Measurements from ENCODE around the gene ZNF385B.
"Not testable (repeated sequence)": the region's sequence is repeated elsewhere in the genome, so short reads cannot be mapped to it uniquely, and the experiment has no call there.

Gene ZNF385B

DNA sequence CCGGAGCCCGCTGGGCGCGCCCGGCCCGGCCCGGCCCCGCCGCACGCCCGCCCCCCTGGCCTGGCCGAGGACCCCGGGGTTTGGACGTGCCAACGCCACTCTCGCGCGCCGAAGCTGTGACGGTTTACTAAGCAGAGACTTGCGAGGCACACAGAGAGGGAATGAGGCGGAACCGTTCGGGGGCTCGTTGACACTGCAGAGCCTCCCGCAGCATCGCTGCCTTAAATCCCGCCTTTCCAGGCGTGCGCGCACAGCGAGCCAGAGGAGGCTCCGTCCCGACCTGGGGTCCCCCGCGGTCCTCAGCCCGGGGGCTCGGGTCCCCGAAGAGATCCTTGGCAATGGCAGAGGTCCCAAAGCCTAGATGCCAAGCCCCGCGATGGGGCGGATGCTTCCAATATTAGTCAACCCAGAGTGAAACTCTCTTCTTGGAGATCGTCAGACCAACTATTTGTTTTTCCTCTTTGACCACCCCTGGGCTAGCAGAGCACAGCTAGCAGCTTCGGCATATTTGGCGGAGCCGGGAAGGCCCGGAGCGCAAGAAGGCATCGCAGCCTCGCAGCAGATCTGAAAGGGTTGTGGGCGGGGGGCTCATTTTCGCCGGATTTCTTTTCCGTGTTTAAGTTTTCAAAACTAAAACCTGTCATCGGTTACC lies at the start of gene ZNF385B:
TSS of gene ZNF385B (minus strand) at position 197 of the 652 bp plus-strand sequence.
- peak; percentile 38 for DNase-seq

DNA sequence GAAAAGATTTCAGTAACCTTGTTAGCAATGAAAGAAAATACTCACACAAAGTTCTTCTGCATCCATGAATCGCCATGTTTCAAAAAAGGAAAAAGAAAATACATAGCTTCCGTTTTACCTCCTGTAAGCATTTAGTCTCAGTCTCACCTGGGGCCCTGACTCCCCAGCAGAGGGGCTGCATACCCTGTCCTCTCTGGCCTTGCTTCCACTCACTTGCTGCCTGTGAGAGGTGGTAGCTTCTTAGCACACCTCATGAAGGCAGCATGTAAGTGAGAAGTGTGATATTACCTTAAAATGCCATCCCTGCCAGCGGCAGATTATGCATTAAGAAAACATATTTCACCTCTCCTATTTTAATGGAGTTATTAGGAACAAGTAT lies 49.3 kb upstream of the ZNF385B start:
- no peak for DNase-seq

DNA sequence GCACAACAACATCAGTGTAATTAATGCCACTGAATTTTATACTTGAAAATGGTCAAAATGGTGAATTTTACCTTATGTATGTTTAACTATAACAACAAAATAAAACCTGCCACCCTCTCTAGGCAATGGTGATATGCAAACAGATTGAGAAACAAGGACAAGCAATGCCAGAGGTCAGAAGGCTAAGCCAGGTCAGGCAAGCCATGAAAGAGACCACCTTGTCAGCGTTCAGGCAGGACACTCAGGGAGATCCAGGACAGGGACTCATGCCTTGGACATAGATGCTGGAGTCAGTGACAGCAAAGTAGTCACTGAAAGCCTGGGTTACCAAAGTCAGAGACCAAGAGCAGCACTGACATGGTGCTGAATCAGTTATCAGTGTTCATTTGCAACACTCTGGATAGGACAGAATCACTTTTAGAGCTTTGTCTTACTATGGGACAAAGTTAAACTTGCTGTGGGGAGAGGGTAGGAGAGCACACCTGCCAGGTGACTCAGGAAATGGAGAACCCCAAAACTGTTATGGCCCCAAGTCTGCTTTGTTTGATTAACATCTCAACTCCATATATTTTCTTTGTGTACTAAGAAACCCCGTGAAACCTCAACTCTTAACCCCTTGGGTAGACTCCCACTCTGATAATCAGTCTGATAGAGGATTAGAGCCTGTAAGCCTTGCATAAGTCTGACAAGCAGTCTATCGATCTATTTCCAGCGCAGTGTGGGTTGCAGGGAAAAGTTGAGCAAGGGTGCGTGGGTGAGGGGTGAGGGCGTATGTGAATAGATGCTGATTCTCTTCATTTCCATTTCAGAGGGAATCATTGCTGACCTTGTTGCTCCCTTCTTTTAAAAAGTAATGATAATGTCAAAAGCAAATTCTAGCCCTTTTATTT lies 48.7 kb upstream of the ZNF385B start:
- DNase-seq: no peak

DNA sequence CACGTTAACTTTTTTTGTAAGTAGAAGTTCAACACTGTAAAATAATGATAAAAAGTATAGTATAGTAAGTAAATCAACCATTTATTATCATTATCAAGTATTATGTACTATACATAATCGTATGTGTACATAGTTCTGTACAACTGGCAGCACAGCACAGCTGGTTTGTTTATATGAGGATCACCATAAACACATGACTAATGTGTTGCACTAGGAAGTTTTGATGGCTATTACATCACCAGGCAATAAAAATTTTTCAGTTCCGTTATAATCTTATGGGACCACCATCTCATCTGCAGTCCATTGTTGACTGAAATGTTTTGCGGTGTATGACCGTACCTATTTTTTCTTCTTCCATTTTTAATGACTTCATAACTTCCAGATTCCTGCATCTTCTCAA lies 39.2 kb upstream of the ZNF385B start:
- DNase-seq: no peak

DNA sequence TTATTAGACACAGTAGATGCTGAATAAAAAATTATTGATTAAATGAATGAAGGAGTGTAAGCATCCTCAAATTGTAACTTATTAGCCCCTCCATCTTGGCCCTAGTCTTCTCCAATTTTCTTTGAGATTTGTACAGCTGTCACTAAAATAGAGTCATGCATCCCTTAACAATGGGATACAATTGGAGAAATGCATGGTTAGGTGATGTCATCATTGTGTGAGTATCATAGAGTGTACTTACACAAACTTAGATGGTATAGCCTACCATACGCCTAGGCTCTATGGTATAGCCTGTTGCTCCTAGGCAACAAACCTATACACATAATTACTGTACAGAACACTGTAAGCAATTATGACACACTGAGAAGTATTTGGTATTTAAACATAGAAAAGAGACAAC lies 38.3 kb upstream of the ZNF385B start:
- no peak for DNase-seq

DNA sequence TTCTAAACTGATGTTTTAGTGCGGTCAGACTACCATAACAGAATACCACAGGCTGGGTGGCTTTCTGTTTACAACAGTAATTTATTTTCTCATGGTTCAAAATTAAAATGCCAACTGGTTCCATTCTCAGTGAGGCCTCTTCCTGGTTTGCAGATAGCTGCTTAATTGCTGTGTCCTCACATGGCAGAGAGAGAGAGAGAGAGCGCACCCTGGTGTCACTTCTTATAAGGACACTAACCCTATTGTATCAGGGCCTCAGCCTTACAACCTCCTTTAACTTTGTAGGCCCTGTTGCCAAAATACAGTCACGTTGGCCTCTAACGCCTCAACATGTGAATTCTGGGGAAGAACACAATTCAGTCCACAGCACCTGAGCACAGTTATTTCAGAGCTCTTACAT lies 37.5 kb upstream of the ZNF385B start:
- DNase-seq: no peak

DNA sequence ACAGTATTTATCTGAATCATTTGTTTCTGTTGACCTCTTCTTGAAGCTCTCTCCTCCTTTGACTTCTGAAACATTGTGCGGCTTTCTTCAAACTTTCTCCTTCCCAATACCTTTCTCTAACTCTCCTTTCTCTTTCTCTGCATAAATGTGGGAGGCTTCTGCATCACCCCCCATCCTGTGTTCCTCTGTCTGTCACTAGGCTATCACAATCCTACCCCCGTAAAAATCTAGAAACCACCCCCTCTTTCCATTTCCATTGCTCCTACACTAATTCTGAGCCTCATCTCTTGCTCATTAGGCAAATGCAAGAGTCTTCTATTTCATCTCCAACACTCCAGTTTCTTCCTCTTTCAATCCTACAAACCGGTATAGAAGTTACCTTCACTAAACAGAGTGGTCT lies 32.2 kb upstream of the ZNF385B start:
- no peak for DNase-seq

DNA sequence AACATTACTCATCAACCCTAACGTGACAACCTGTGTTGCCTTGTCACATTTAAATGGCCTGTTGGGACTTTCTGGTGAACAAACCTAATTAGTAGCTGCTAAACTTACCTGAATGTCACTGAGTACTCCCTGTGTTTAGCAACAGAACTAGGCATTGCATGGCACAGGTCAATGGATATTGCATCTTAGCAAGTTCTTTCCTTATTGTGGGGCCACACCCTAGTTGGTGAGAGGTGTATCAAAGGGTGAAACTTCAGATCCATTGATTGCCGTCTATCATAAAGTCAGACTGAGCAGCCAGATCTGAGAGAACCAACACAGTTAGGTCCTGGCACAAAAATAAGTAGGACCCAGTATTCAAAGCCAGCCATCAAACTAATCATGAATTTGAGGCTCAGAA lies 29.8 kb upstream of the ZNF385B start:
- DNase-seq: no peak

DNA sequence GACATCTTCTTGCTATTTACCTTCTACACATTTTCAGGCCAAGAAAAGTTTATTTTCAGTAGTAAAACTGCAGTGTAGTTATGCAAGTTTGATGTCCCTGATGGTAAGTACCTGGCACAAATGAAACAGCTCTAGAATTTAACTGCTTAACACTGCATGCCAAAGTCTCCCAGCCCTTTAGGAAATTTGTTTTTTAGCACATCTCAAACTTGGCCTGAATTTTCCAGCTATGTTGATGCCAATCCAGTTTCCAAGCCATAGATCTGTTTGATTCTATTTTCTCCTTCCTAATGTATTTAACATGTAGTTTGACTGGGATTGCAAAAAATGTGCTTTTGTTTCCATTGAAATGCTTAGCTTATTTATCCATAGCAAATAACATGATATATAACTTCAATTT lies 29.3 kb upstream of the ZNF385B start:
- DNase-seq: no peak

DNA sequence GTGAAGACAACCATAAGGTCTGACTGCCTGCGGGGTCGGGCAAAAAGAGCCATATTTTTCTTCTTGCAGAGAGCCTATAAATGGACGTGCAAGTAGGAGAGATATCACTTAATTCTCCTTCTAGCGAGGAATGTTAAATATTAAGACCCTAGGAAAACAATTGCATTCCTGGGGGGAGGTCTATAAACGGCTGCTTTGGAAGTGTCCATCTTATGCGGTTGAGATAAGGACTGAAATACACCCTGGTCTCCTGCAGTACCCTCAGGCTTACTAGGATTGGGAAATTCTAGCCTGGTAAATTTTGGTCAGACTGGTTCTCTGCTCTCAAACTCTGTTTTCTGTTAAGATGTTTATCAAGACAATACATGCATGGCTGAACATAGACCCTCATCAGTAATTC lies 27.2 kb upstream of the ZNF385B start:
- not testable (repeated sequence) for DNase-seq

DNA sequence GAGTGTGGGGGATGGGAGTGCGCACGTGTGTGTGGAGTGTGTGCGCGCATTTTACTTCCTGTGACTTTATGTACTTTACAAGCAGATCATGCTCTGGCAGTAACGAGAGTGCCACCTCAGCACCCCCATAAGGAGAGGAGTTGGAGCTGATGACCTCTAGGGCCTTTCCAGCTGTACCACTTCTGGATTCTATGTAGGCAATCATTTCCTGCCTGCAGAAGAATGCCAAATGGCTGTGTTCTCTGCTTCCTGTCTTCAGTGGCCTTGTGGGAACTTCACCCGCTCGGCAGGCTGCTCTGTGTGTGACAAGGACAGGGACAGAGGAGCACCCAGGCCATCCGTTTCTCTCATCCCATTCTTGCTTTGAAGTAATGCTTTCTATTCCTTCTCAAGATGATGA lies 22.8 kb upstream of the ZNF385B start:
- DNase-seq: no peak

DNA sequence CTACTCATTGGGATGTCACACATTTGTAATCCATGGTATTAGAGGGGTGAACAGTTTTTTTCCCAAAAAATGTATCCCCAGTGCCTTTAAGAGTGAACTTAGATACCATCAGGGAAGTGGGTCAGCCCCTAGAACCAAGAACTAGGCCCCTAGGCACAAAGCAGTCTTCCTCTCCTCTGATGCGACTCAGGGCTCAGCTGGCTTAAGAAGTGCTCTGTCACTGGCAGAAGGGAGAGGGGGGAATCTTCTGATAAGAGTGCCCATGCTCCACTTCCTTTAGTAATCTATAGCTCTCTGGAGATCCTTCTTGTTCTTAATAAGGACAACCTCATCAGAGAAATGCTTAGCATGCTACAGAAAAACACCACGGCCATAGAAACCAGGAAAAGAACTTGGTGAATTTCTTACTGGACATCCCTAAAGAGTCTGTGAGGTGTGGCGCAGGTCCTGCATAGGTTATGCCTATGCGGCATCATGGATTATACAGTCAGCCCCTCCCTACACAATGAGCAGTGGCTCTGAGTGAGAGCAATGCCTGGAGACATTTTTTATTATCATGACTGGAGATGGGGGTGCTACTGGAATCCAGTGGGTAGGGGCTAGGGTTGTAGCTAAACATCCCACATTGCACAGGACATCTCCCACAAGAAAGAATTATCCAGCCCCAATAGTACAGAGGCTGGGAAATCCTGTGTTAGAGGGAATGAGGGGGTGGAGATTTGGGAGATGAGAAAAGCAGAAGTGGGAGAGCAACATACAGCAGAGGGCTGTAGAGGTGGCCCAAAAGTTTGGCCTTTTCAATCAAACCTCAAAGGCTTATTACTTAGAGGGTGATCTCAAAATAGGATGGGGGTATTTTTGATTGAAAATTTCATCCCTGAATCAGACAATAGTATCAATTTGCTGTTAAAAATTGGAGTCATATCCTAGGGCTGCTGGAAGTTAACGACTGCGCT lies 21.7 kb upstream of the ZNF385B start:
- DNase-seq: no peak

DNA sequence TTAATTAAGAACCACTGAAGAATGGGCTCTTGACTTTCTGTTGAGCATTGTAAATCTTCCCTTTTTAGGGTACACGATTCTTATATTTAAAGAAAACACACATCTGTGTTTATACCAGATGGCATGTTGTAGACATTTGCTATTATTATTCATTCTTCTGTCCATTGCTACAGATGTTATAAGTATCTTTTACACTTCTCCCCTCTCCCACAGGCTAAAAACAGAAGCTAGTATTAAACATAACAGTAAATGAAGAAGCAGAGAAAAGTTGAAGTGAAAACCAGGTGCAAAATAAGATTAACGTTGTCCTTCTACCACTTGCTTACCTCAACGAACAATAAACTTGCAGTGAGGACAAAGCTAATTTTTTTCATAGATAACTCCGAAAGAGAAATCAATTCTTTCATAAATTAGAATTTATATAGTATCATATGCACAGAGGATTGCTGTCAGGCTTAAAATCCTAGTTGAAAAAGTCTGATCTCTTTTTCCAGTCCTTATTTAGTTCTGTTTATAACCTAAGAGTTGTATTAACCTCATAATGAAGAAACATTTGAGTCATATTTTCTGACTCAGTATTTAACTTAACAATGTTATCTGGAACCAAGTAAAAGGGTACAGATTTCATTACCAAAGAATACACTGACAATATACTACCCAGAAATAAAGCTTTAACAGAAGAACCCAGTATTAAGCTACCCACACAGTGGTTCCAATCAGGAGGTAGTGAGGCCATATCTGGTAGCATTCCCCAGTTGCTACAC lies 16.4 kb upstream of the ZNF385B start:
- no peak for DNase-seq

DNA sequence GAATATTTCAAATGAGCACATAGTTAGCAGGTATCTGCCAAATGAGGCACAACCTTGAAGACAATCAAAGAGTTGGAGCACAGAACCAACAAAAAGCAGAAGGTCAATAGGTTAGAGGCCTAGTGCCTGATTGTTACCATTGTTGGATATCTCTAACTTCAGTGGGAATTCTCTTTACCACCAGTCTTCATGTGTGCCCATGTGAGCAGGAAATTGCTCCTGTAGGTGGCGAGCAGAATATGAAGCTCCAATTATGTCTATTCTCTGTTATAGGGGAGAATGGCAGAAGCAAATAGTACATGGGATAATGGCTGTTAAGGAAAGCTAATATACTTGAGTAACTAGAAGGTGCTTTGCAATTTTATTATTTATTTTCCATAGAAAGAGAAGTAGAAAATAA lies 14.9 kb upstream of the ZNF385B start:
- no peak for DNase-seq

DNA sequence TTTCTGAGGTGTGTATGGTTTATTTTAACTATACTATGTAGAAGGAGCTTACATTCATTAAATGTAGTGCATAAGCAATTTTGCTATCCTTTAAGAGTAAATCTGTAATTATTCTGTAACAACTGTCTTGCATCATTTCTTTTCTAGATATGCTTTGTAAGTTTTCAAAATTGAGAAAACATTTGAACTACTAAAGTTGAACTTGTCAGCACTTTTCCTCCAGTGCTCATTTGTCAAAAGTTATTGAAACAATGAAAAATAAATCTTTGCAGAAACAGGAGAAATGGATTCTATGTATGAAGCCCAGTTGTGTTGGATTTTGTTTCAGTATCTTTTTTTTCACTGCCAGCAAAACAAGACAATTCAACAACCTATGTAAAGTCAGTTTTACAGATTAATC lies 14.5 kb upstream of the ZNF385B start:
- DNase-seq: no peak

DNA sequence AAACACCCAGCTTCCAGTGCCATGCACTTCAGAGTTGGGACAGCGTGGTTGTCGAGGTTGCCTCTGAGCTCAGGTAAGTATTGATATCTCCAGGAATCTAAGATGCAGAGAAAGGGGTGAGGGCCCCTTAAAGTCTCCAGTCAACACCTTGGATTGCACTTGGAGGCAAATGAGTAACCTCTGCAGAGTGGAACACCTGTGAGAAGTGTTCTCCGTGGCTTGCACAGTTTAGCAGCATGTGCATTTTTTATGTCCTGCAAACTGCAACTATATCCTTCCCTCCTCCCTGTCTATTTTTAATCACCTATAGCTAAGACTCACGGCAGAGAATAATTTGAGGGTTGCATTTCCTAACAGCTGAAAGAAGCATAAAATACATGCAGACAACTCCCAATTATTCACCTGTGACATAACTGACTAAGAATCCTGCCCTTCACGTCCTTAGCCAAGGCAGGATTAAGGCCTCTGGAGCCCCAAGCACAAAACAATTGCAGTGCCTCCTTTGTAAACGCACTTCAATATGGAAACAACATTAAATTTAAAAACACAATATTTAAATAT lies 1.6 kb upstream of the ZNF385B start:
- DNase-seq: no peak

DNA sequence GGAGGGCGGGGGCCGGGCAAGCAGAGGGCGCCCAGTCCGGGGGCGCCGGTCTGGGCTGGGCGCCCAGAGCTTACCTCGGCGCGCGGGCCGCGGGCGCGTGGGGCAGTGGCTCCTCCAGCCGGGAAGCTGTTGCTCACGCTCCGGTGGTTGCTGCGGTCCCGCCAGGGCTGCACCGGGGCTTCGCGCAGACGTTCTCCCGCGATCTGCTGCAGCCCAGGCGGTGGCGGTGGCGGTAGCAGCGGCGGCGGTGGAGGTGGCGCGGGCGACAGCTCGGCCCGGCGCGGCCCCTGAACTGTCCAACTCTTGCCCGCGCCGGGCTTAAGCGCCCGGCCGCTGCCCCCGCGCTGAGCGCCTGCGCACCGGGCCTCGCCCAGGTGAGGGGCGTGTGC lies 391 bp downstream of the ZNF385B start:
- DNase-seq: peak; percentile 38

DNA sequence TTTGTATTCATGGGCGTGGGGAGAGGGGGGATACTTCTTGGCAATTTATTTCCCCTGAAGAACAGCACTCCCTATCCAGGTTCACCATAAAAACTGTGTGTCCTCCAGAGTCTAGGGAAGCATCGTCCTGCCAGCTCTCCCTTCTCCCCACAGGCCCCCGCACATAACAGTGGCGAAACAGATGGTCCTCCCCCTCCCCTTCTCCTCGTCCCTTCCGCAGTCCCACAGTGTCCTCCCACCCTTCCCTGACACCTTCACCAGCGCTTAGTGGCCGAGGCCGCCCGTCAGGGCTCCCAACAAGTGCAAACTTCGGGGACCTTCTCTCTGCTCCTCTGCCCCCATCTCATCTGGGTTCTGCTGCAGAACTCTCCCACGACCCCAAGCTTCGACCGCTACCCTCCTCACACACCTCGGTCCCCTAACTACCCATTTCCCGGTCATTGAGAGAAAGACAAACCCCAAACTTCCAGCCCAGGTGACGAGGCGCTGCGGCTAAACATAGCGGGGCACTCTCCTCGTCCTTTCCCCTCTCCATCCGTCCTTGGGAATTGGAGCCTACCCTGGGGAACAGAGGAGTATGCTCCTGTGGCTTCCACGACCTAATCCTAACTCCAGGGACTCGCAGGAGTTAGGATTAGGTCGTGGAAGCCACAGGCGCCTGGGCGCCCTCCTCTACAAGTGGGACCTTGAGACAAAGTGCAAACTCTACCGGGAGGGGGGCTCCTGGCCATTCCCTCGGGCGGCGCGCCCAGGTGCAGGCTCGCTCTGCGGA lies 971 bp downstream of the ZNF385B start:
- no peak for DNase-seq

DNA sequence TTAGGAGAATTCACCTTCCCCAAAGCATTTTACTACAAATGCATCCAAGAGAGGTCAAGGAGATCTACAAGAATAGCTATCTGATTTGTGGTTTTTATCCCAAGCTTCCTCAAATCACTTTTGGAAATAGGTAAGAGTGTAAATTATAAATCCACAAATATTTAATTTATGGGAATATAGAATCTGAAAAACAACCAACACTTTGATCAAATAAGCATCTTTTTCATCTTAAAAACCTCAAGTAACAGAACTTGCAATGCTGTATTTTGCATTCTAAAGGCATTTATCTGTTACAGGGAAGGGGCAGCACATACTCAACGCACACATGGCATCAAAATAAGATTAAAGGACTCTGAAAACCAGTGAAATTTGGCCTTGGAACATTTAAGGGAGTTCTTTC lies 1.9 kb downstream of the ZNF385B start:
- no peak for DNase-seq

DNA sequence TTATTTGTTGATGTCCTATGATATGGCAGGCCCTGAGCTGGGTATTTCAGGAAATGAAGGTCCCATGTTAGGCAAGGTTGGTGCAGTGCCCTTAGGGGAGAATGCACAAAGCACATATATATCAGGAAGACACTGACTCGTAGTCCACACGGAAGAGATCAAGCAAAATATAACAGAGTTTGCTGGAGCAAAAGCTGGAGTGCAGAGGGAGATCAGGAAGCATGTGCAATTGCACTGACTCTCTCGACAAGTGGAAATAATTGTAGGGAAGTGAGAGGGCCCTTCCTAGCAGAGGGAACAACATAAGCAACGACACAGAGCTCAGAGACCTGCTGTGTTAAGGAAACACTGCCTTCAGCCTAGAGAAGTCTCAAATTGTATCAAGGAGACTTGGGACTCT lies 4.2 kb downstream of the ZNF385B start:
- no peak for DNase-seq

DNA sequence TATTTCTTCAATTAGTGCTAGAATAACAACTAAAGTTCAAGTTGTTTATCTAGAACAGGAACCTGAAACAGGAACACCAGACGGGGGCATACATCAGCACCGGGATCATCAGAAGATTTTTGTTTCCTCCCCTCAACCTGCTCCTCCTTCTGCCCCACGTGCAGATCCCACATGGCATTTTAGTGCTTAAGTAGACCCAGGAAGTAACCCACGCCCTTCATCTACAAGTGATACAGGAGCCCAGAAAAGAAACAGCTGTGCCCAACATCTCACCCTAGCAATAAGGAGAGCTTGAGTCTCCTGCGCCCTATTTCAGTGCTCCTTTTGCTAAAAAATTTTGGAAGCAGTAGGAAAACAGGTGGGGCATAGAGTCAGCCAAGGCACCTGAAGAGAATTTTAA lies 5.2 kb downstream of the ZNF385B start:
- DNase-seq: no peak

DNA sequence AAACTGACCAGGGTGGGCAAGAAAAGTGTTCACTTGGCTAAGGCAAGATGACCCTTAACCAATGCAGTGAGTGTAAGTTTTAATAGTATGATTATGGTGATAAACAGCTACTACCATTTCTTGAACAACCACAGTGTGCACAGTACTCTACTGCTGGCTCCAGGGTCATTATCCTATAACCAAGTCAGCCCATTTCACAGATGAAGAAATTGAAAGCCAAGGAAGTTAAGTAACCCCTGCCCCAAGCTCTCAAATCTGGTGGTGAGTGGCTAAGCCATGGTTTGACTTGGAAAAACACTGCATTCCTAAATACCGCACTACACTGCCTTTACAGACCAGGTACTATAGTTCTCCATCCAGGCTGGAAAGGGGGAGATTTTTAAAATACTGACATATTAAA lies 5.7 kb downstream of the ZNF385B start:
- DNase-seq: no peak

Data from left hindlimb (tissue), 1 donor.